Progenitor cell of endocrine pancreas (in vitro differentiated cells): ENCODE data around the gene APH1A. TPM values are rescaled to one million over a fixed set of nuclear protein-coding genes. Genes with fewer than 3 reads are reported as not detected.

ENCODE experiments used
- DNase-seq: peaks from one replicate; pipeline ENCODE4 v3.0.0; 2021; ENCODE audit warnings: low spot score; ENCODE audit not compliant: unreplicated experiment
- H3K27ac Mint-ChIP-seq: 2 replicates; pipeline ENCODE4 v1.8.0; 2021; ENCODE audit warnings: mild to moderate bottlenecking, moderate library complexity, mixed read lengths
- H3K27me3 Mint-ChIP-seq: 2 replicates; pipeline ENCODE4 v1.8.0; 2021; ENCODE audit warnings: mixed read lengths
- H3K36me3 Mint-ChIP-seq: 2 replicates; pipeline ENCODE4 v1.8.0; 2022; ENCODE audit warnings: mixed read lengths; ENCODE audit not compliant: insufficient read depth
- H3K4me1 Mint-ChIP-seq: 2 replicates; pipeline ENCODE4 v1.8.0; 2021; ENCODE audit warnings: low read depth, mixed read lengths
- H3K4me3 Mint-ChIP-seq: 2 replicates; pipeline ENCODE4 v1.8.0; 2021; ENCODE audit warnings: low read depth, mild to moderate bottlenecking, moderate library complexity, mixed read lengths
- H3K9me3 Mint-ChIP-seq: 2 replicates; pipeline ENCODE4 v1.8.0; 2021; ENCODE audit warnings: low read depth, mixed read lengths
- total RNA-seq: library from RNA; stranded (reverse); gene quantifications from 2 replicates; pipeline ENCODE4 v1.2.1, GENCODE V29; 2021
- TF ChIP-seq, protein P1 (sequence below): fragments of 200-600 bp; sonication (generic); IDR thresholded peaks from one replicate; pipeline ENCODE4 v1.5.0; 2021; ENCODE audit warnings: antibody characterized with exemption, mild to moderate bottlenecking; ENCODE audit not compliant: unreplicated experiment

Gene APH1A
- total RNA-seq, 1 donor from 2014 or later: 129 TPM

DNA sequence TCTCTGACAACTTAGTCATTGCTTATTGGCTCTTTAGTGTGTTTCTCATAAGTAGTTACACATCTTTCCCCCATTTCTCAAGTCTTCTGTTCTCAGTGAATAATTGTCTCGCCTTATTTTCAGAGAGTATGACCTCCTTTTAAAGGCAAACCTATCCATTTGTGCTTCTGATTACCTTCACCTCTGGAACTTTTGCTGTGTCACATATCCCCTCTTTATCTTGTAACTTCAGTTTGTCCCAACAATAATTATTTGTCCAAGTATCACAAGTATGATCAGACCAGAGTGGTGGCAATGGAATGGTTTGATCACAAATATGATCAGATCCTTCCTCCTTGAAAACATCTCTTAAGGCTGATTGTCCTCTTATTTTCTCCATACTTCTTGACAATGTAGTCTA lies 19.6 kb upstream of the APH1A start:
- Mint-ChIP-seq H3K27me3 (peaks cover 16% of the 10 kb centered on the region), H3K4me3 (no peak overlapping the region), H3K36me3 (no peaks in the 10 kb centered on the region), H3K4me1 (peaks cover 3% of the 10 kb centered on the region), H3K27ac (no peak overlapping the region), H3K9me3 (no peaks in the 10 kb centered on the region)
- DNase-seq: no peak
- TF ChIP-seq, protein P1, sequence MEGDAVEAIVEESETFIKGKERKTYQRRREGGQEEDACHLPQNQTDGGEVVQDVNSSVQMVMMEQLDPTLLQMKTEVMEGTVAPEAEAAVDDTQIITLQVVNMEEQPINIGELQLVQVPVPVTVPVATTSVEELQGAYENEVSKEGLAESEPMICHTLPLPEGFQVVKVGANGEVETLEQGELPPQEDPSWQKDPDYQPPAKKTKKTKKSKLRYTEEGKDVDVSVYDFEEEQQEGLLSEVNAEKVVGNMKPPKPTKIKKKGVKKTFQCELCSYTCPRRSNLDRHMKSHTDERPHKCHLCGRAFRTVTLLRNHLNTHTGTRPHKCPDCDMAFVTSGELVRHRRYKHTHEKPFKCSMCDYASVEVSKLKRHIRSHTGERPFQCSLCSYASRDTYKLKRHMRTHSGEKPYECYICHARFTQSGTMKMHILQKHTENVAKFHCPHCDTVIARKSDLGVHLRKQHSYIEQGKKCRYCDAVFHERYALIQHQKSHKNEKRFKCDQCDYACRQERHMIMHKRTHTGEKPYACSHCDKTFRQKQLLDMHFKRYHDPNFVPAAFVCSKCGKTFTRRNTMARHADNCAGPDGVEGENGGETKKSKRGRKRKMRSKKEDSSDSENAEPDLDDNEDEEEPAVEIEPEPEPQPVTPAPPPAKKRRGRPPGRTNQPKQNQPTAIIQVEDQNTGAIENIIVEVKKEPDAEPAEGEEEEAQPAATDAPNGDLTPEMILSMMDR: no peak

- no peak for DNase-seq
Measured at GRCh38 chr1:150283260-150283659, 14.4 kb upstream of the APH1A start.

GRCh38 chr1:150282558-150282958 lies 13.7 kb upstream of the APH1A start:
- H3K4me1 Mint-ChIP-seq: peaks cover 8% of the 10 kb centered on the region
- no peak for DNase-seq
- no peaks in the 10 kb centered on the region for H3K36me3 Mint-ChIP-seq
- TF ChIP-seq, protein P1: no peak
- H3K27ac Mint-ChIP-seq: no peak overlapping the region
- H3K4me3 Mint-ChIP-seq: peak overlapping the region; percentile 73
- H3K9me3 Mint-ChIP-seq: peaks cover 3% of the 10 kb centered on the region
- H3K27me3 Mint-ChIP-seq: peaks cover 41% of the 10 kb centered on the region

More at GRCh38 chr1:150283260-150283659, 14.4 kb upstream of the APH1A start:
- Mint-ChIP-seq H3K4me1 (peaks cover 8% of the 10 kb centered on the region), H3K36me3 (no peaks in the 10 kb centered on the region), H3K4me3 (peak overlapping the region; percentile 73), H3K9me3 (peaks cover 3% of the 10 kb centered on the region), H3K27ac (no peak overlapping the region), H3K27me3 (peaks cover 41% of the 10 kb centered on the region)
- TF ChIP-seq, protein P1: no peak

DNA sequence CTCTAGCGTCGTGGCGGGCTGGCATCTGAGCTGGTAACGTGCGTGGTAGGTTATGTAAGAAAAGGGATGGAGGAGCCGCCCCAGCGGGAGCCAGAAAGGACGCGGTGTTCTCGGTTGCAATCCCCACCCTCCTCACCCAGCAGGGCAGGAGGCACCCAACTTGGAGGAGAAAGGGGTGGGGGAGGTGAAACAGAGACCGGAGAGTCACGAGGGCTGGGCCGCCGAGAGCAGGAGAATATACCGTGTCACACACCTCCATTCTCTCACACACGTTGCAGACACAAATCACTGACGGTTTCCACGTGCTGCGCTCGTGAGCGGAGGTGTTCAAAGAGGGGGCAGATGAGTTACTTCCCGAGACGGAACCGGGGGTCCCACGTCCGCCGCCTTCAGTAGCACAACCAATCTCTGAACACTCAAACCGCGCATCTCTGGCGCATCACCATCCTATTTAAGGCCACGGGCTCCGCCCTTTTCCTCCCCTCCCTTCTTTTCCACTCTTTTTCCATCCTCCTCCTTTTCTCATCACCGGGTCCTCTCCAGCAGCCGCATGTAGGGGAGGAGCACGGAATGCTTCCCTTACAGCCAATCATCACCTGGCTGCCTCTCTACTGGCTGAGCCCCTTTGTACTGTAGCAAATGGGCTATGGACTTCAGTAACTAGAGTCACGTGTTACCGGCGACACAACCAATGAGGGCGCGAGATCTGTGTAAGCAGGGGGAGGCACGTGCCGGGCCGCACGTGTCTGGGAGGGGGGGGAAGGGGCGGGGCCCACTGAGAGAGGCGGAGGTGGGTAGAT lies 13.1 kb upstream of the APH1A start, which contains the start of gene CIART:
TSS of gene CIART (plus strand) at position 797 of the 800 bp plus-strand sequence. CDS start 714 bp downstream, outside the sequence.
- peaks cover 41% of the 10 kb centered on the region for H3K27me3 Mint-ChIP-seq
- TF ChIP-seq, protein P1: no peak
- H3K27ac Mint-ChIP-seq: peak within 1 kb of the TSS; percentile 89
- peaks cover 3% of the 10 kb centered on the region for H3K9me3 Mint-ChIP-seq
- no peaks in the 10 kb centered on the region for H3K36me3 Mint-ChIP-seq
- peaks cover 8% of the 10 kb centered on the region for H3K4me1 Mint-ChIP-seq
- H3K4me3 Mint-ChIP-seq: peak within 1 kb of the TSS; percentile 73
- DNase-seq: peak; percentile 43

- Mint-ChIP-seq H3K36me3 (no peaks in the 10 kb centered on the region), H3K27me3 (peaks cover 41% of the 10 kb centered on the region), H3K27ac (peak overlapping the region; percentile 89), H3K9me3 (peaks cover 3% of the 10 kb centered on the region), H3K4me1 (peaks cover 8% of the 10 kb centered on the region), H3K4me3 (peak overlapping the region; percentile 73)
- TF ChIP-seq, protein P1: peak; percentile 69
- no peak for DNase-seq
Measured at GRCh38 chr1:150281221-150281757, 12.5 kb upstream of the APH1A start.
